T-helper 1 cell treated with Interleukin-12 subunit alpha and Interleukin-12 subunit beta and Interleukin-4 antibody, amounts not matched to agents 30 μg/mL and 1 μg/mL, for 36 hours (primary cell): ENCODE results near the gene FHOD3.

Source experiments
- H3K27ac Mint-ChIP-seq: one replicate; pipeline ENCODE4 v1.8.0; 2021; ENCODE audit warnings: mild to moderate bottlenecking, mixed read lengths
- H3K27me3 Mint-ChIP-seq: one replicate; pipeline ENCODE4 v1.8.0; 2021; ENCODE audit warnings: low read depth, mixed read lengths
- H3K36me3 Mint-ChIP-seq: one replicate; pipeline ENCODE4 v1.8.0; 2021; ENCODE audit warnings: low read depth, mixed read lengths
- H3K4me1 Mint-ChIP-seq: one replicate; pipeline ENCODE4 v1.8.0; 2021; ENCODE audit warnings: low read depth, mixed read lengths
- H3K4me3 Mint-ChIP-seq: one replicate; pipeline ENCODE4 v1.8.0; 2021; ENCODE audit warnings: mild to moderate bottlenecking, moderate library complexity, mixed read lengths
- H3K9me3 Mint-ChIP-seq: one replicate; pipeline ENCODE4 v1.8.0; 2021; ENCODE audit warnings: mixed read lengths

Gene FHOD3

DNA sequence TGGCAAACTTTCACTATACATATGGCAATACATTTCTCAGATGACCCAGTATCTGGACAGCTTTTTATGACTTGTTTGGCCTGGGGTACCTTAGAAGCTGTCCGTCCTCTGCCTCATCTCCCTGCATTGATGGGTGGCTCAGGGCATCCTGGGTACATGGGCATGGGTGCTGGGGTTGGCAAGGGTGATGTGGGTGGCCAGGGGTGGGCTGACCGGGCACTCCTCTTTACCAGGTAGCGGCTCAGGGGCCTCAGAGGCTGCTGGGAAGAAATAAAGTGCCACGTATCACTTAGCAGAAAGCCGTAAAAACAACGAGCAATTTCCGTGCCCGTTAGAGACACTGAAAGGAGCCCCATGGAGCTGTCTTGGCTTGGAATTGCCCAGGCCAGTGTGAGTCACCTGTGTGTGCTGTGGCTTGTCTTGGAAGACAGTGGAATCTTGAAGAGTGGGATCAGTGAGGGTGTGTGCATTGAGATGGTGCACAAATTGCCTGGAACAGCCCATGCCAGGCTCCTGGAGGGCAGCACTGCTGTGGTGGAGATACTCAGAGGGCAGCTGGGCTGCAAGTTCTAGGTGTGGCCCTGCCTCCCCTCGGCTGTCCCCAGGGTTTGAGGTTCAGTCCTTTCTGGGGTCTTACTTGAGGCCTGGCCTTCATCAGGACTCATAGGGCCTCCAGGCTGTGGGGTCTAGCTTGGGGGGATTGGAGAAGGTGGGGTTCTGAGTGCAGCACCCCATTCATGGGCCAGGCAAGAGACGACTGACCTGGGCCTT, 88.8 kb downstream of the FHOD3 start:
- H3K36me3 Mint-ChIP-seq: no peaks in the 10 kb centered on the region
- H3K27ac Mint-ChIP-seq: no peak overlapping the region
- no peaks in the 10 kb centered on the region for H3K4me1 Mint-ChIP-seq
- no peaks in the 10 kb centered on the region for H3K27me3 Mint-ChIP-seq
- H3K4me3 Mint-ChIP-seq: no peak overlapping the region
- no peaks in the 10 kb centered on the region for H3K9me3 Mint-ChIP-seq

DNA sequence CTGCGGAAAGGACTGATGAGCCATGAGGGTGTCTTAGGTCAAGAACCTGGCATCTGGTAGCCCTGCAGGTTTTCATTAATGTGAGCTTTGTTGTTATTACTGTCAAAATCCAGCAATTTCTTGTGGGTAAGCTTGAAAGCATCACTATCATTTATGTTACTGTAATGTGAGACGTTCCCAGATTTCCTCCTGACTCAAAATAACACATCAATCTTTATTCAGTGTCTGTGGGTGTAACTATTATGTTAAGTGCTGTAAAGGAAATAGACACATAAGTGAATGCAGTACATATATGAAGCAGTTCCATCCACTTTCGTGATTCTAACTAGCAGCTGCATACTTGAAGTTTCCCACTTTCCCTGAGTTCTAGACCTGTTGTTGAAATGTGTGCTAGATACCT, 89.8 kb downstream of the FHOD3 start:
- H3K27me3 Mint-ChIP-seq: no peaks in the 10 kb centered on the region

DNA sequence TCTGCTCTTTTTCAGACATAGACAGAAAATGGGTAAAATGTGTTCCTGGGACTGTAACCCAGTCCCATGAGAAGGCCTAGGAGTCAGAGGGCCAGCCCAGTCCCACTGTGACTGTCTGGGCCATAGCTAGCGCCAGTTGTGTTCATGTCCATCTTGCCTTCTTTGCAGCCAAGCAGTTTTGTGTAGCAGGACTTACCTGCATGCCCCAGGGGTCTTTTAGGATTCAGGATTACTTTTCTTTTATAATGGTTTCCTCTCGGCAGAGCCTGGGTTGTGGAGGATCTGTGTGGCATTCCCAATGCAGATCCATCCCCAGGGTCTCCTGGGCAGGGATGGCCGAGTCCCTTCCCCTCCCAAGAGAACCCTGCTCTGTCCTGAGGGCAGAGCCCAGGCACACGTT, 90.8 kb downstream of the FHOD3 start:
- no peak overlapping the region for H3K27ac Mint-ChIP-seq
- no peaks in the 10 kb centered on the region for H3K9me3 Mint-ChIP-seq
- H3K36me3 Mint-ChIP-seq: no peaks in the 10 kb centered on the region
- no peaks in the 10 kb centered on the region for H3K4me1 Mint-ChIP-seq
- no peak overlapping the region for H3K4me3 Mint-ChIP-seq
- H3K27me3 Mint-ChIP-seq: no peaks in the 10 kb centered on the region

More for the DNA sequence above, 89.8 kb downstream of the FHOD3 start:
- no peaks in the 10 kb centered on the region for H3K9me3 Mint-ChIP-seq
- no peak overlapping the region for H3K27ac Mint-ChIP-seq
- H3K4me3 Mint-ChIP-seq: no peak overlapping the region
- H3K4me1 Mint-ChIP-seq: no peaks in the 10 kb centered on the region
- H3K36me3 Mint-ChIP-seq: no peaks in the 10 kb centered on the region

DNA sequence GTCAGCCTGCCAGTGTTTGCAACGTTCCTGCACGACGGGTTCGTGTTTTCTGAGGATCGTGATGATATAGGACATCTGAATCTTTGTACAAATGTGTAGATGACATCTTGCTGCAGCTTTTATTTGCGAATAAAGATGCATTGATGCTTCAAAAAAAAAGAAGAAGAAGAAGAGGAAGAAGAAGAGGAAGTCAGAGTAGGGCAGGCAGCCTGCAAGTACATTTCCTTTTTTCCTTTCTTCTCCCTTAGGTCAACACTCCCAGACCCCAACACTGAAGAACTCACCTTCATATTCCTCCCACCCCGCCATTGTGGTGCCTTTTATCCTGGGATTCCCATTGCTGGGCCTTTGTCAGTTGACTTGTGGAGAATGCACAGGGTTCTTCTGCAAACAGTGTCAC, 91.5 kb downstream of the FHOD3 start:
- H3K27me3 Mint-ChIP-seq: no peaks in the 10 kb centered on the region
- H3K4me1 Mint-ChIP-seq: no peaks in the 10 kb centered on the region
- H3K9me3 Mint-ChIP-seq: no peaks in the 10 kb centered on the region

DNA sequence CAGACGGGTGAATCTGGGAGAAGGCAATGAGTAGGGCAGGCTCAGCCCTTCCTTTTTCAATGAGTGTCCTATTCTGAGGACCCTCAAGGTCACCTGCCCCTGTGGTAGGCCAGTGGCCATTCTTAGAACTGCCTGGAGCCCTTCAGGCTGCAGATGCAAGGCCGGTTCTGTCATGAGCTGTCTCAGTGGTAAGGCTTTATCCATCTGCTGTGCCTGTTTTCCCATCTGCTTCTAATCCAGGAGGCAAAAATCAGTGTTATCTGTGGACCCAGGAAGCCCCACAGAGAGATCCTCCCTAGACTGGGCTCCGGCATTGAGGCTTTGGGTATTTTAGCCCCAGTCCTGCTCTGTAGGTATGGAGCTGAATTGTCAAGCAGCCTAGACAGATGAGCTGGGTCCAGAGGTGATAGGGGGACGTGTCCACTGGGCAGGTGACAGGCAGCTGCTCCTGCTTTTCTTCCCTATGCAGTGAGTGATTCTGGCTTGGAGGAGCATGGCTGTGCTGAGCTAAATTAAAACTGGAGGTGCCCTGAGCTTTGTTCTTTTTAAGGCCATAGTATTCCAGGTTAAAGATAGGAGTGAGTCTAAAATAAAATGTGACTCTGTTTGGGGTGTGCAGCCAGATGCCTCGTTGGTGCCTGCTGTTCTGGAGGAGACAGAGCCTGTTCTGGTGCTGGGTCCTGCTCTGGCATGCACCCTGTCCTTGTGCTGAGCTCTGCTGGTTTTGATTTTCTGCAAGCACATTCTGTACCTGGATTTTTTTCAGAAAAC, 92.5 kb downstream of the FHOD3 start:
- Mint-ChIP-seq H3K27ac (no peak overlapping the region), H3K27me3 (no peaks in the 10 kb centered on the region), H3K36me3 (no peaks in the 10 kb centered on the region), H3K9me3 (no peaks in the 10 kb centered on the region), H3K4me1 (no peaks in the 10 kb centered on the region), H3K4me3 (no peak overlapping the region)

More for the DNA sequence above, 91.5 kb downstream of the FHOD3 start:
- no peak overlapping the region for H3K4me3 Mint-ChIP-seq
- H3K27ac Mint-ChIP-seq: no peak overlapping the region
- H3K36me3 Mint-ChIP-seq: no peaks in the 10 kb centered on the region

DNA sequence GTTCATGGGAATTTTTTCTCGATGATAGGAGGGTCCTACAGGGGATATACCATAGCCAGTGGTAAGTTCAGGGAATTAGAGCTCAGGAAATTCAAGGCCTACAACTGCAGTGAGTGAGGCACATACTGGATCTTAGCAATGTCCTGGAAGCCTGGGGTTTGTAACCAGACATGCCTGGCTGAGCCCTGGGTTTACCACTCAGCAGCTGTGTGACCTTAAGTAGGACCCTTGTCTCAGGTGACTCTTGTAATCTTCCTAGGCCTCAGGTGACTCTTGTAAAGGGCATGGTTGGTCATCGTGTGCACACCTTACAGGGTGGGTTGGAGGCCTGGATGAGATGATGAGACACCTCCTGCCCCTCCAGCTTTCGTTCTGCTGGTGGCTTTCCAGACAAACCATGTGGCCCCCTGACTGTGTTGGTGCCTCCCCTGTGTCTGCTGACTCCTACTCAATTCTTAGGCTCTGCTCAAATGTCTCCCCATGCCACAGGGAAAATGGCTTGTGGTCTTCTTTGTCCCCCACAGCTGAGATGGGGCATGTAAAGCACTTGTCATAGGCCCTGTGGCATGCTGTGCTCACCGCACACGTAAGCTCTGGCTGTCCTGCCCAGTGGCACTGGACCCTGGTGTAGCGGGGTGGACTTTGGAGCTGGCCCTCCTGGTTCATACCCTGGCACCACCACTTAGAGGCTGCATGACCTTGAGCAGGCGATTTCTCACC, 94.1 kb downstream of the FHOD3 start:
- Mint-ChIP-seq H3K9me3 (peaks cover 5% of the 10 kb centered on the region), H3K27me3 (no peaks in the 10 kb centered on the region), H3K27ac (no peak overlapping the region), H3K4me1 (no peaks in the 10 kb centered on the region), H3K4me3 (no peak overlapping the region), H3K36me3 (no peaks in the 10 kb centered on the region)

DNA sequence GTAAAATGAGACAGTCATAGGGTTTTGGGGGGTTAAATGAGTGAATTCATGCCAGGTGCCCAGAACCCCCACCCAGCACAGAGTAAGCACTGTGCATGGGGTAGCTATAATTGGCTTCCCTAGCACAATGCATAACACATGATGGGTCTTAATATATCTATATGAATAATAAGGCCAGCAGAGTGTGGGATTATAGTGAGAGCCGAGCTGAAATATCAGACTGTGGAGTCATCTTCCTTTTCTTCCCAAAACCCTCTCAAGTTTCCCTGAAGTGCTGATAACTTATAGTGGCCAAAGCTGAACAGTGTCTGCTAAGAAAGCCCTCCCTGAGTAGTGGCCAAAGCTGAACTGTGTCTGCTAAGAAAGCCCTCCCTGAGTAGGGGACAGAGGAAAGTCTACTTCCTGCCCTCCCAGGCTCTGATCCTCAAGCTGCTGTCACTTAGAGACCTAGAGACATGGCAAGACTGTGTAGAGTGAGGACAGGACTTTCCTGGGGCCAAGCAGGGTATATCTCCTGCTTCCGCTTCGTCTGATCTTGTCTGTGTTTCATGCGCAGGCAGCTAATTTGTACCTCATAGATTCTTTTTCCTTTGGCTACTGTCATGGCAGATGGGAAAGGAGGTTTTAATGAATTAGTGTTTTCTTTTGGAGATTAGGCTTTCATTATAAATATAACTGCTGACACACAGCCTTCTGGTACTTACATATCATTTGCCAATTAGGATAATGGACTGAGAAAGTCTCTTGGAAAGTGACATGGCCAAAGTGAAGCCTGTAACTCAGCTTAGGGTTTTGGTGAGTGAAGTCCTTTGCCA, 94.9 kb downstream of the FHOD3 start:
- no peak overlapping the region for H3K4me3 Mint-ChIP-seq
- H3K27me3 Mint-ChIP-seq: no peaks in the 10 kb centered on the region
- no peak overlapping the region for H3K27ac Mint-ChIP-seq
- H3K9me3 Mint-ChIP-seq: peaks cover 13% of the 10 kb centered on the region
- no peaks in the 10 kb centered on the region for H3K36me3 Mint-ChIP-seq
- no peaks in the 10 kb centered on the region for H3K4me1 Mint-ChIP-seq

DNA sequence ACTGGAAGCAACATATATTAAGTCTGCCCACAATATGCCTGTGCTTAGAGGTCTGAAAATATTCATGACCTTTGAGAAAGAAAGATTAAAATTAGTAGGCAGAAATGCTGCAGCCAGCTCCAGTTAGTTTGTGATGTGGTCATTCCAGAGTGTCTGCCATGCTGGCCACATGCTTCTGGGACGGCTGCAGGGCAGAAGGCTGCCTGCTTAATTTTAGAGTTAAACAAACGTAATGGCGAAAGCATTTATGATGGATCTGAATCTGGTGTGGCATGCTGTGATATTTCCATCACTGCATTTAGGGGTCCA, 95.4 kb downstream of the FHOD3 start:
- Mint-ChIP-seq H3K36me3 (no peaks in the 10 kb centered on the region), H3K27ac (no peak overlapping the region)

DNA sequence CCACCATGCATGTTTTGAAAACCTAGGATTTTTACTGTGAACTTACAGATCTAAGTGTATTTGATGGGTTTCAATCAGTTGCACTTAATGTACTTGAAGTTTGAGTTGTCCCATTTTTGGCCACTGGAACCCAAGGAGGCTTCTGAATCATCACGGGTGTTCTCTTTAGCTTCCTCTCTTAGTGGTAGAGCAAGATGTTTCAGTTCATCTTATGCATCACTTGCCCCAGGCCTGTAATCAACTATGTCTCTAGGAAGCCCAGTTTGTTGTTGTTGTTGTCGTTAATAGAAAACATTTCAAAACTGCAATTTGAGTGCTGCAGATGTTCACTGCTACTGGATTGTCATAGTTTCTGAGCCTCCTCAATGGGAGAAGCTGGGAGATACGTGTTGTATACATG, 97.0 kb downstream of the FHOD3 start:
- H3K36me3 Mint-ChIP-seq: no peaks in the 10 kb centered on the region
- no peaks in the 10 kb centered on the region for H3K27me3 Mint-ChIP-seq
- H3K4me3 Mint-ChIP-seq: no peak overlapping the region
- H3K27ac Mint-ChIP-seq: no peak overlapping the region
- peaks cover 15% of the 10 kb centered on the region for H3K9me3 Mint-ChIP-seq
- no peaks in the 10 kb centered on the region for H3K4me1 Mint-ChIP-seq

More for the DNA sequence above, 95.4 kb downstream of the FHOD3 start:
- Mint-ChIP-seq H3K4me3 (no peak overlapping the region), H3K27me3 (no peaks in the 10 kb centered on the region), H3K9me3 (peaks cover 15% of the 10 kb centered on the region), H3K4me1 (no peaks in the 10 kb centered on the region)

DNA sequence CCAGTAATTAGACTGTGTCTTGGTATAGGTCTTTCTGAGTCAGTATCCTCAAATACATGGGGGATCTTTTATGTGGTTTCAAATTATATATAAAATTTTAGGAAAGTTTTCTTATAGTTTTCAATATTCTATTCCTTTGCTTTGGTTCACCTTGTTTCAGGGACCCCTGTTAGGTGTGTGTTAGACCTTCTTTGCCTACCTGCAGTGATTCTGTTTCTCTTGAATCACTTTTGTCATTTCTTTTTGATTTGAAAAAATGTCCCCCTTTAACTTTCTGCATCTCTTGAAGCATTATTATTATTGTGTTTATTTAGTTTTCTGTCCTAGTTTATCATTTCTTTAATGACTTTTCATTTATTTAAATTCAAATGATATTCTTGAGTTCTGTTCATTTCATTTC, 98.7 kb downstream of the FHOD3 start:
- H3K4me1 Mint-ChIP-seq: no peaks in the 10 kb centered on the region
- no peak overlapping the region for H3K27ac Mint-ChIP-seq
- peaks cover 15% of the 10 kb centered on the region for H3K9me3 Mint-ChIP-seq
- H3K4me3 Mint-ChIP-seq: no peak overlapping the region
- no peaks in the 10 kb centered on the region for H3K27me3 Mint-ChIP-seq
- H3K36me3 Mint-ChIP-seq: no peaks in the 10 kb centered on the region

DNA sequence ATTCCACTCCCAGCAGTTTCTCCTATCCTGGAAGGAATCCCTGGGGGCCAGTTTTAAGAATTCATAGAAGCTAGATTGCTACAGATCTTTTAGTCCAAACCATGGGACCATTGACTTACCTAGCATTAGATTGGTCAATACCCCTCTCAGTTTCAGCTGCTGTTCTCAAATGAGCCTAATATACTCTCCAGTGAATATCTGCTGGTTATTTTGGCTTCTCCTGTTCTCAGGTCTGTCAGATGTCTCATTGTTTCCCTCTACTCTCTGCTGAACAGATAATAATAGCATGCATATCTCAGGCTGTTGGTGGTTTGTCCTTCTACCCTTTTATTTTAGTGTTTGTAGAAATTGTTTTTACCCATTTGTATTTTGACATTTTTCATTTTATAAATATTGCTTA, 99.5 kb downstream of the FHOD3 start:
- no peak overlapping the region for H3K4me3 Mint-ChIP-seq
- H3K27ac Mint-ChIP-seq: no peak overlapping the region
- no peaks in the 10 kb centered on the region for H3K36me3 Mint-ChIP-seq
- no peaks in the 10 kb centered on the region for H3K27me3 Mint-ChIP-seq
- H3K4me1 Mint-ChIP-seq: no peaks in the 10 kb centered on the region
- H3K9me3 Mint-ChIP-seq: peaks cover 15% of the 10 kb centered on the region

DNA sequence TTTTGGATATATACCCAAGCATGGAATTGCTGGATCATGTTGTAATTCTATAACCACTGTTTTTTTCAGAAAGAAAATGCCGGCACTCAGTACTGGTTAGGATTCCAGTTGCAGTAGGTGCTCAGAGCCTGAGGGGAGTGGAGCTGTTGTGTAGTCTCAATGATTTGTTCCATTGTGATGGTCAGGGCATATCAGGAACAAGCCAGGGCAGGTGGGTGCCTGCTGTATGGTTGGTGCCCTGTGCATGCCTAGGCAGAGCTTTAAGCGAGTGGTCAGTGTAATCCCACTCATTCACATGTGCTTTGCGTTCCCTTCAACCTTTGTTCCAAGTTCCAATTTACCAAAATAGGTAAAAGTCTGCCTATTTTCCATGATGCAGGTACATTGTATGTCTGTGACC, 100.9 kb downstream of the FHOD3 start:
- Mint-ChIP-seq H3K4me1 (no peaks in the 10 kb centered on the region), H3K36me3 (no peaks in the 10 kb centered on the region), H3K27ac (no peak overlapping the region)

DNA sequence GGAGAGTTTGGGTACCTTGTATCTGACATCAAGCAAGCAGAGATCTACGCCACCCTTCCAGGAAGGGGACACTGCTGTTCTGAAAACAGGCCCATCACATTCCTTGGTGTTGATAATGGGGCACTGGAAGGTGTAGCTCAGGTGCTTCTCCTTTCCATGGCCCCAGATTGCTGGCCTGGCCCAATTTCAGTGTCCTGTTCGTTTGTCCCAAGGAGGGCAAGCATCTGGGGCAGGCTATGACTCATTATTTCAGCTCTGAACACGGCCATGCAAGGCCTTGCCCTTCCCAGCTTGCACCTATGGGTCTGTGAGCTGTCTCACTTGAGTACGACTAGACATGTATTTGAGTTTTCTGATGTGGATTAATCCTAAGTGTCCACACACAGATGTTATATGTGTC, 101.5 kb downstream of the FHOD3 start:
- peaks cover 15% of the 10 kb centered on the region for H3K9me3 Mint-ChIP-seq

More for the DNA sequence above, 100.9 kb downstream of the FHOD3 start:
- H3K4me3 Mint-ChIP-seq: no peak overlapping the region
- peaks cover 15% of the 10 kb centered on the region for H3K9me3 Mint-ChIP-seq
- no peaks in the 10 kb centered on the region for H3K27me3 Mint-ChIP-seq

DNA sequence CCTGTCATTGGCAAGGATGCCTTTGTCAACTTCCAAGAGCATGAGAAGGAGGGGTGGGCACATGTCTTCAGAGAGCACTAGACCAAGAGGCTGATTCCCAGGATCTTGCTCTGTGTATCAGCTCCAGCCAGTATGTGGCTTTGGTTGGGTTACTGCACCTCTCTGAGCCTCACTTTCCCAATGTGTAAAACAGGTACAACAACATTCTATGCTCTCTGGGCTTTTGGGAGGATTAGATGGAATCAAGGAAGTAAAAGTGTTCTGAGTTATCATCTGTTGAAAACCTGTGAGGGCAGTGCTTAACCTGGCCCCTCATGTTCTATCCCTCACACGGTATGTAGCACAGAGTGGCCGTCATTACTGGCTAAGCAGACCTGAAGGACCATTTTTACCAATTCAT, 103.9 kb downstream of the FHOD3 start:
- Mint-ChIP-seq H3K4me1 (no peaks in the 10 kb centered on the region), H3K9me3 (peaks cover 12% of the 10 kb centered on the region), H3K36me3 (no peaks in the 10 kb centered on the region), H3K27ac (no peak overlapping the region), H3K4me3 (no peak overlapping the region), H3K27me3 (no peaks in the 10 kb centered on the region)

More for the DNA sequence above, 101.5 kb downstream of the FHOD3 start:
- Mint-ChIP-seq H3K4me3 (no peak overlapping the region), H3K27me3 (no peaks in the 10 kb centered on the region), H3K27ac (no peak overlapping the region), H3K4me1 (no peaks in the 10 kb centered on the region), H3K36me3 (no peaks in the 10 kb centered on the region)
